Breast epithelium (tissue), 3 donors: ENCODE results near the gene GRB2.

ENCODE experiments used
- CTCF ChIP-seq, 3 donors: fragments of 450-650 bp; IDR thresholded peaks; one replicate each; pipeline ENCODE4 v1.5.1; 2016 to 2017; ENCODE audit warnings: antibody characterized with exemption in 3 of 3, mild to moderate bottlenecking in 3 of 3, moderate library complexity in 3 of 3
- POLR2A ChIP-seq: fragments of 450-650 bp; IDR thresholded peaks from one replicate; pipeline ENCODE4 v1.6.1; 2016; ENCODE audit warnings: antibody characterized with exemption, mild to moderate bottlenecking, moderate library complexity
- POLR2AphosphoS5 ChIP-seq, 3 donors: sonication (generic); formaldehyde crosslinking; IDR thresholded peaks; one replicate each; pipeline ENCODE4 v1.6.1; 2017; ENCODE audit warnings: antibody characterized with exemption in 3 of 3

DNA sequence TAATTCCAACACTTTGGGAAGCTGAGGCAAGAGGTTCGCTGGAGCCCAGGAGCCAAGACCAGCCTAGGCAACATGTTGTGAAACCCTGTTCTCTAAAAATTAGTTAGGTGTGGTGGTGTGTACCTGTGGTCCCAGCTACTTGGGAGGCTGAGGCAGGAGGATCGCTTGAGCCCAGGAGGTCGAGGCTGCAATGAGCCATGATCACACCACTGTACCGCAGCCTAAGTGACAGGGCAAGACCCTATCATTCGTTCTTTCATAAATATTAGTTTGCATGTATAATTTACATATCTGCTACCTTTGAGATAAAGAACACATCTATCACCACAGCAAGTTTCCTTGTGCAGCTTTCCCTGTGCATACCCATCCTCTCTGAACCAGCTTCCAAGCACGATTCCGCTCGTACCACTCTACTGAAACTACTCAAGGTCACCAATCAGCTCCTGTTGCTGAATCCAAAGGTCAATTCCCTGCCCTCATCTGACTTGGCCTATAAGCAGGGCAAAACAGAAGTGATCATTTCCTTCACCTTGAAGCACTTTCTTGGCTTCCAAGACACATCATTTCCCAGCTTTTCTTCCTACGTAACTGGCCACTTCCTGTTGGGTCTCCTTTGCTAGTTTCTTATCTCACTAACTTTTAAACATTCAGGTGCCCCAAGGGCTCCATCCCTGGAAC is 49.1 kb downstream of the GRB2 start:
- no peak for TF ChIP-seq CTCF (IDR thresholded peaks at IDR 0.05)
- TF ChIP-seq POLR2AphosphoS5 (IDR thresholded peaks at IDR 0.05): no peak
- no peak for TF ChIP-seq POLR2A
